ENCODE measurements around the gene HDAC4.

Gene HDAC4

DNA sequence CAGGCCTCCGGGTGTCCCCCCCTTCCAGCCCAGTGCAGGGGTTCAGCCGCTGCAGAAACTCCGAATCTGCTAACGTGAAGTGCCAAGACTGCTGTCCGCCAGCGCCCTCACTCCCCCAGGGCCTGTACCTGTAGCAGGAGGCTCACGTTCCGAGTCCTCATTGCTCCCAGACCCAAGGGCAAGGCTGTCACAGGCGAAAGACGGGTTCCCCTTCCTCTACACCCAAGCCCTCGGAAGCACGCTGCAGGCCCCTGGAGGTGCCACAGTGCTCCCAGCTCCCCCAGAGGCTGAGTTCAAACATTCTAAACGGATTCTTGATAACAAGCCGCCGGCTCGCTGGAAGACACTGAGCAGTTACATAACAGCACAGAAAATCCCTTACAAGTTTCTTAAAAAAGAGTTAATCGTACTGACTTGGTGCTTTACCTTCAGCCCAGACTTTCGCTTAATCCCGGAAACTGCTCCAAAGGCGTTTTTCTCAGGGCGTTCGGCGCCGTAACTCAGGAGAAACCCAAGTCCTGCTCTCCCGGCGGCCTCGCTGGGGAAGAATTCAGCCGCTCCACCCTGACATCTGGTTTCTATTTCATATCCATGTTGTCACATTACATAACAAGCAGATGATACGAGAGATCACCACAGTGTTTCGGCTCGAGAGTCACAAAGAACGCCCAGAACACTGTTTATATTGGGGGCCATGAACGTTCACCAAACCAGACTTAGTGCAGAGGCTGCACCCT lies 92.0 kb downstream of the HDAC4 start:
- Histone ChIP-seq H3K9me2 (ENCODE audit: low read depth, low read length) (no peaks in the 10 kb centered on the region), H3K79me2 (ENCODE audit: insufficient read depth, low read length) (no peaks in the 10 kb centered on the region), H3K4me1 (ENCODE audit: insufficient read depth, low read length, severe bottlenecking) (no peaks in the 10 kb centered on the region), H3F3A (ENCODE audit: insufficient read depth, low read length) (no peaks in the 10 kb centered on the region), H2AFZ (ENCODE audit: low read length) (no peak overlapping the region), H3K9me3 (ENCODE audit: low read length) (no peaks in the 10 kb centered on the region), H4K20me1 (ENCODE audit: insufficient read depth, low read length) (no peaks in the 10 kb centered on the region), H3K27me3 (ENCODE audit: insufficient read depth, low read length) (no peaks in the 10 kb centered on the region), H3K4me3 (ENCODE audit: low read depth, low read length, poor library complexity, severe bottlenecking) (no peak overlapping the region), H3K36me3 (ENCODE audit: insufficient read depth, low read length) (no peaks in the 10 kb centered on the region), H3K4me2 (ENCODE audit: low read length) (no peak overlapping the region), H3K9ac (ENCODE audit: low read length) (no peak overlapping the region), H3K27ac (ENCODE audit: low read depth, low read length, poor library complexity, severe bottlenecking) (no peak overlapping the region)
- TF ChIP-seq EZH2 (IDR thresholded peaks at IDR 0.05; ENCODE audit: borderline replicate concordance, low read length), result no peak
- no peak for TF ChIP-seq CTCF (IDR thresholded peaks at IDR 0.05; ENCODE audit: low read length)

- Histone ChIP-seq H3K4me3 (ENCODE audit: low read depth, low read length, poor library complexity, severe bottlenecking) (no peak overlapping the region), H3K27ac (ENCODE audit: low read depth, low read length, poor library complexity, severe bottlenecking) (no peak overlapping the region), H3K36me3 (ENCODE audit: insufficient read depth, low read length) (no peaks in the 10 kb centered on the region), H3K9ac (ENCODE audit: low read length) (no peak overlapping the region), H3K4me1 (ENCODE audit: insufficient read depth, low read length, severe bottlenecking) (no peaks in the 10 kb centered on the region), H3K4me2 (ENCODE audit: low read length) (no peak overlapping the region), H3K79me2 (ENCODE audit: insufficient read depth, low read length) (no peaks in the 10 kb centered on the region), H3F3A (ENCODE audit: insufficient read depth, low read length) (no peaks in the 10 kb centered on the region), H3K9me3 (ENCODE audit: low read length) (no peaks in the 10 kb centered on the region), H3K9me2 (ENCODE audit: low read depth, low read length) (no peaks in the 10 kb centered on the region), H3K27me3 (ENCODE audit: insufficient read depth, low read length) (no peaks in the 10 kb centered on the region), H2AFZ (ENCODE audit: low read length) (no peak overlapping the region), H4K20me1 (ENCODE audit: insufficient read depth, low read length) (no peaks in the 10 kb centered on the region)
- TF ChIP-seq CTCF (IDR thresholded peaks at IDR 0.05; ENCODE audit: low read length) (no peak), EZH2 (IDR thresholded peaks at IDR 0.05; ENCODE audit: borderline replicate concordance, low read length) (no peak)
These were observed 92.8 kb downstream of the HDAC4 start for GRCh38 chr2:239307921-239308613.

GRCh38 chr2:239307221-239307569 lies 93.6 kb downstream of the HDAC4 start:
- Histone ChIP-seq H3K9me3 (ENCODE audit: low read length) (no peaks in the 10 kb centered on the region), H3K4me1 (ENCODE audit: insufficient read depth, low read length, severe bottlenecking) (no peaks in the 10 kb centered on the region), H3F3A (ENCODE audit: insufficient read depth, low read length) (no peaks in the 10 kb centered on the region), H3K4me3 (ENCODE audit: low read depth, low read length, poor library complexity, severe bottlenecking) (no peak overlapping the region), H3K27me3 (ENCODE audit: insufficient read depth, low read length) (no peaks in the 10 kb centered on the region), H3K36me3 (ENCODE audit: insufficient read depth, low read length) (no peaks in the 10 kb centered on the region), H3K9me2 (ENCODE audit: low read depth, low read length) (no peaks in the 10 kb centered on the region), H2AFZ (ENCODE audit: low read length) (no peak overlapping the region), H3K4me2 (ENCODE audit: low read length) (no peak overlapping the region), H4K20me1 (ENCODE audit: insufficient read depth, low read length) (no peaks in the 10 kb centered on the region), H3K9ac (ENCODE audit: low read length) (no peak overlapping the region), H3K27ac (ENCODE audit: low read depth, low read length, poor library complexity, severe bottlenecking) (no peak overlapping the region), H3K79me2 (ENCODE audit: insufficient read depth, low read length) (no peaks in the 10 kb centered on the region)
- no peak for TF ChIP-seq CTCF (IDR thresholded peaks at IDR 0.05; ENCODE audit: low read length)
- no peak for TF ChIP-seq EZH2 (IDR thresholded peaks at IDR 0.05; ENCODE audit: borderline replicate concordance, low read length)
